ENCODE measurements around the gene NFKBIL1. TPM values are rescaled to one million over a fixed set of nuclear protein-coding genes. Genes with fewer than 3 reads are reported as not detected.

NFKBIL1 gene
- total RNA-seq, 2 experiments from 2014 or later: 13.6 to 16.2 TPM

- peaks cover 60% of the 10 kb centered on the region for H3K4me1 Mint-ChIP-seq
- no peak for DNase-seq
- CTCF ChIA-PET: interaction anchor here (1.0 to 12.1 kb wide), 5 partner anchors 9 to 37 kb away, joined by 3 to 189 read pairs (median 21); partner anchors contain the start of genes LST1, LTA, LTB and NCR3
- H3K9me3 Mint-ChIP-seq (ENCODE audit: low read depth): no peaks in the 10 kb centered on the region
- H3K4me3 Mint-ChIP-seq: peak overlapping the region; percentile 53
- peaks cover 32% of the 10 kb centered on the region for H3K36me3 Mint-ChIP-seq
- H3K27me3 Mint-ChIP-seq: peaks cover 18% of the 10 kb centered on the region
- no peak for ATAC-seq
- no peak overlapping the region for H3K27ac Mint-ChIP-seq
These were observed 10.9 kb downstream of the NFKBIL1 start for GRCh38 chr6:31558318-31558625.

GRCh38 chr6:31558631-31559500, 11.5 kb downstream of the NFKBIL1 start:
- Mint-ChIP-seq H3K36me3 (peaks cover 35% of the 10 kb centered on the region), H3K4me3 (peak overlapping the region; percentile 53), H3K27ac (peak overlapping the region; percentile 82), H3K27me3 (peaks cover 24% of the 10 kb centered on the region), H3K4me1 (peaks cover 62% of the 10 kb centered on the region), H3K9me3 (ENCODE audit: low read depth) (no peaks in the 10 kb centered on the region)
- peak; percentile 80 for DNase-seq
- peak; percentile 56 for ATAC-seq
- CTCF ChIA-PET: interaction anchor here (1.0 to 12.1 kb wide), 5 partner anchors 9 to 37 kb away, joined by 3 to 189 read pairs (median 21); partner anchors contain the start of genes LST1, LTA, LTB and NCR3

- Mint-ChIP-seq H3K27me3 (peaks cover 27% of the 10 kb centered on the region), H3K9me3 (ENCODE audit: low read depth) (no peaks in the 10 kb centered on the region), H3K4me1 (peaks cover 63% of the 10 kb centered on the region), H3K27ac (peak overlapping the region; percentile 82), H3K4me3 (peak overlapping the region; percentile 26), H3K36me3 (peaks cover 35% of the 10 kb centered on the region)
- DNase-seq (no peak), ATAC-seq (peak; percentile 52)
- CTCF ChIA-PET: interaction anchor here (3.0 to 12.1 kb wide), 5 partner anchors 9 to 36 kb away, joined by 16 to 189 read pairs (median 34); partner anchors contain the start of genes LST1, LTA, LTB and NCR3
These were observed 12.2 kb downstream of the NFKBIL1 start for GRCh38 chr6:31559606-31559957.

- DNase-seq (peak; percentile 79), ATAC-seq (peak; percentile 77)
- CTCF ChIA-PET: interaction anchor here (3.0 to 12.1 kb wide), 5 partner anchors 8 to 35 kb away, joined by 16 to 189 read pairs (median 34); partner anchors contain the start of genes LST1, LTA, LTB and NCR3
- Mint-ChIP-seq H3K4me3 (peak overlapping the region; percentile 26), H3K9me3 (ENCODE audit: low read depth) (no peaks in the 10 kb centered on the region), H3K27ac (peak overlapping the region; percentile 82), H3K27me3 (peaks cover 33% of the 10 kb centered on the region), H3K4me1 (peaks cover 61% of the 10 kb centered on the region), H3K36me3 (peaks cover 37% of the 10 kb centered on the region)
These were observed 12.7 kb downstream of the NFKBIL1 start for GRCh38 chr6:31559958-31560696.

- Mint-ChIP-seq H3K4me3 (peak overlapping the region; percentile 26), H3K36me3 (peaks cover 41% of the 10 kb centered on the region), H3K9me3 (ENCODE audit: low read depth) (no peaks in the 10 kb centered on the region), H3K27me3 (peaks cover 38% of the 10 kb centered on the region), H3K27ac (peak overlapping the region; percentile 82), H3K4me1 (peaks cover 63% of the 10 kb centered on the region)
- DNase-seq: no peak
- CTCF ChIA-PET: interaction anchor here (3.0 to 12.1 kb wide), 5 partner anchors 8 to 35 kb away, joined by 16 to 189 read pairs (median 34); partner anchors contain the start of genes LST1, LTA, LTB and NCR3
- ATAC-seq: no peak
These were observed 13.3 kb downstream of the NFKBIL1 start for GRCh38 chr6:31560697-31561058.

GRCh38 chr6:31567531-31568370, 20.3 kb downstream of the NFKBIL1 start:
- Mint-ChIP-seq H3K27ac (peak overlapping the region; percentile 67), H3K4me1 (peaks cover 55% of the 10 kb centered on the region), H3K36me3 (peaks cover 18% of the 10 kb centered on the region), H3K4me3 (no peak overlapping the region), H3K27me3 (peaks cover 56% of the 10 kb centered on the region), H3K9me3 (ENCODE audit: low read depth) (no peaks in the 10 kb centered on the region)
- ATAC-seq (no peak), DNase-seq (no peak)
- CTCF ChIA-PET: interaction anchor here (0.7 to 7.6 kb wide), 9 partner anchors 8 to 73 kb away, joined by 3 to 96 read pairs (median 16); partner anchors contain the start of genes DDX39B, LTB and NCR3

- H3K27ac Mint-ChIP-seq: peak overlapping the region; percentile 67
- peaks cover 12% of the 10 kb centered on the region for H3K36me3 Mint-ChIP-seq
- peaks cover 63% of the 10 kb centered on the region for H3K4me1 Mint-ChIP-seq
- H3K9me3 Mint-ChIP-seq (ENCODE audit: low read depth): no peaks in the 10 kb centered on the region
- ATAC-seq: peak; percentile 68
- CTCF ChIA-PET: interaction anchor here (1.1 to 7.6 kb wide), 9 partner anchors 8 to 29 kb away, joined by 3 to 96 read pairs (median 16); partner anchors contain the start of genes DDX39B, LTB, NCR3 and NFKBIL1
- peak overlapping the region; percentile 8 for H3K4me3 Mint-ChIP-seq
- peaks cover 49% of the 10 kb centered on the region for H3K27me3 Mint-ChIP-seq
- peak; percentile 89 for DNase-seq
These were observed 21.1 kb downstream of the NFKBIL1 start for GRCh38 chr6:31568537-31568961.

GRCh38 chr6:31569861-31570536, 22.6 kb downstream of the NFKBIL1 start:
- Mint-ChIP-seq H3K4me1 (peaks cover 74% of the 10 kb centered on the region), H3K9me3 (ENCODE audit: low read depth) (no peaks in the 10 kb centered on the region), H3K27me3 (peaks cover 38% of the 10 kb centered on the region), H3K27ac (no peak overlapping the region), H3K4me3 (no peak overlapping the region), H3K36me3 (peaks cover 7% of the 10 kb centered on the region)
- CTCF ChIA-PET: interaction anchor here (0.6 to 7.6 kb wide), 11 partner anchors 10 to 49 kb away, joined by 3 to 96 read pairs (median 10); partner anchors contain the start of genes DDX39B, LST1, LTB and NCR3
- DNase-seq (no peak), ATAC-seq (no peak)

- peak; percentile 87 for DNase-seq
- peak within 1 kb of the TSS; percentile 89 for H3K4me3 Mint-ChIP-seq
- H3K4me1 Mint-ChIP-seq: peaks cover 92% of the 10 kb centered on the region
- peak within 1 kb of the TSS; percentile 94 for H3K27ac Mint-ChIP-seq
- peaks cover 22% of the 10 kb centered on the region for H3K36me3 Mint-ChIP-seq
- no peaks in the 10 kb centered on the region for H3K9me3 Mint-ChIP-seq (ENCODE audit: low read depth)
- ATAC-seq: peak; percentile 59
- H3K27me3 Mint-ChIP-seq: peaks cover 24% of the 10 kb centered on the region
- CTCF ChIA-PET: interaction anchor here (1.4 to 17.5 kb wide), 9 partner anchors 9 to 26 kb away, joined by 5 to 931 read pairs (median 93); partner anchors contain the start of genes ATP6V1G2, LST1, LTB and NCR3
These were observed 24.9 kb downstream of the NFKBIL1 start, which contains the start of gene LTA for GRCh38 chr6:31572041-31572911. LTA (plus strand) TSS chr6:31572289; CDS start chr6:31572743, 454 bp downstream.

GRCh38 chr6:31573239-31574105, 26.1 kb downstream of the NFKBIL1 start:
- Mint-ChIP-seq H3K27me3 (peaks cover 15% of the 10 kb centered on the region), H3K4me1 (peaks cover 88% of the 10 kb centered on the region), H3K4me3 (peak overlapping the region; percentile 89), H3K27ac (peak overlapping the region; percentile 94), H3K9me3 (ENCODE audit: low read depth) (no peaks in the 10 kb centered on the region), H3K36me3 (peaks cover 30% of the 10 kb centered on the region)
- DNase-seq: no peak
- CTCF ChIA-PET: interaction anchor here (6.1 to 17.5 kb wide), 3 partner anchors 12 to 23 kb away, joined by 102 to 931 read pairs (median 189); partner anchors contain the start of genes ATP6V1G2, LST1, LTB and NCR3
- ATAC-seq: no peak
